Measurements from ENCODE around the gene ACBD7.

DNA sequence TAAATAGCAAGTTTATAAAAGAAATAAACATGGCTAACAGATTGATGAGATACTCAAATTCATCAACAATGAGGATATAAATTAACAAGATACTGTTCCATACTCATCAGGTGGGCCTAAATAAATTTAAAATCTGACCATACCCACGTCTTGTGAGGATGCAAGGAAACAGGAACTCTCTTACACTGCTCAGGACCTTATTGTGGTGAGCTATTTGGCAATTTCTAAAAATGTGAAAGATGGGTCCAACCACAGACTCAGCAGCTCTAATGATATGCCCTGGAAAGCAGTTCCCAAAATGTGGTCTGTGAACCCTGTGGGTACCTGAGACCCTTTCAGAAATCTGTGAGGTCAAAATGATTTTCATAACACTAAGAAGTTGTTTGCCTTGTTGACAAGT, 30.0 kb upstream of the ACBD7 start:
- TF ChIP-seq, protein P1, sequence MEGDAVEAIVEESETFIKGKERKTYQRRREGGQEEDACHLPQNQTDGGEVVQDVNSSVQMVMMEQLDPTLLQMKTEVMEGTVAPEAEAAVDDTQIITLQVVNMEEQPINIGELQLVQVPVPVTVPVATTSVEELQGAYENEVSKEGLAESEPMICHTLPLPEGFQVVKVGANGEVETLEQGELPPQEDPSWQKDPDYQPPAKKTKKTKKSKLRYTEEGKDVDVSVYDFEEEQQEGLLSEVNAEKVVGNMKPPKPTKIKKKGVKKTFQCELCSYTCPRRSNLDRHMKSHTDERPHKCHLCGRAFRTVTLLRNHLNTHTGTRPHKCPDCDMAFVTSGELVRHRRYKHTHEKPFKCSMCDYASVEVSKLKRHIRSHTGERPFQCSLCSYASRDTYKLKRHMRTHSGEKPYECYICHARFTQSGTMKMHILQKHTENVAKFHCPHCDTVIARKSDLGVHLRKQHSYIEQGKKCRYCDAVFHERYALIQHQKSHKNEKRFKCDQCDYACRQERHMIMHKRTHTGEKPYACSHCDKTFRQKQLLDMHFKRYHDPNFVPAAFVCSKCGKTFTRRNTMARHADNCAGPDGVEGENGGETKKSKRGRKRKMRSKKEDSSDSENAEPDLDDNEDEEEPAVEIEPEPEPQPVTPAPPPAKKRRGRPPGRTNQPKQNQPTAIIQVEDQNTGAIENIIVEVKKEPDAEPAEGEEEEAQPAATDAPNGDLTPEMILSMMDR (IDR thresholded peaks at IDR 0.05): no peak
- TF ChIP-seq POLR2AphosphoS5 (IDR thresholded peaks at IDR 0.05) (no peak), EP300 (IDR thresholded peaks at IDR 0.05) (no peak), POLR2A (IDR thresholded peaks at IDR 0.05) (no peak)

All from suprapubic skin (tissue), 4 donors.